ENCODE data around the gene PHGDH. TPM values are rescaled to one million over a fixed set of nuclear protein-coding genes. Genes with fewer than 3 reads are reported as not detected.

PHGDH gene
- total RNA-seq, 4 donors from 2014 or later, result 16.7 to 34.9 (median 26.4) TPM

- no peak for TF ChIP-seq POLR2A (IDR thresholded peaks at IDR 0.05)
- no peak for TF ChIP-seq POLR2AphosphoS5 (IDR thresholded peaks at IDR 0.05)
- Histone ChIP-seq H3K36me3 (peaks cover 0 to 91% of the 10 kb centered on the region in 2 donors), H3K4me1 (no peaks in the 10 kb centered on the region), H3K27me3 (no peaks in the 10 kb centered on the region), H3K4me3 (no peak overlapping the region), H3K9me3 (no peaks in the 10 kb centered on the region), H3K27ac (no peak overlapping the region)
- no peak for ATAC-seq
- WGBS, 2 donors (ENCODE audit: low coverage in 1 of 2), result 67 to 73% methylated on average over 1 of the region's 1 CpG
Observed at GRCh38 chr1:119727991-119728390, 16.3 kb downstream of the PHGDH start.

GRCh38 chr1:119729044-119729443 lies 17.3 kb downstream of the PHGDH start:
- H3K27me3 ChIP-seq, result no peaks in the 10 kb centered on the region
- H3K4me1 ChIP-seq, result no peaks in the 10 kb centered on the region
- no peak for TF ChIP-seq POLR2A (IDR thresholded peaks at IDR 0.05)
- TF ChIP-seq POLR2AphosphoS5 (IDR thresholded peaks at IDR 0.05), result no peak
- TF ChIP-seq, protein P1, sequence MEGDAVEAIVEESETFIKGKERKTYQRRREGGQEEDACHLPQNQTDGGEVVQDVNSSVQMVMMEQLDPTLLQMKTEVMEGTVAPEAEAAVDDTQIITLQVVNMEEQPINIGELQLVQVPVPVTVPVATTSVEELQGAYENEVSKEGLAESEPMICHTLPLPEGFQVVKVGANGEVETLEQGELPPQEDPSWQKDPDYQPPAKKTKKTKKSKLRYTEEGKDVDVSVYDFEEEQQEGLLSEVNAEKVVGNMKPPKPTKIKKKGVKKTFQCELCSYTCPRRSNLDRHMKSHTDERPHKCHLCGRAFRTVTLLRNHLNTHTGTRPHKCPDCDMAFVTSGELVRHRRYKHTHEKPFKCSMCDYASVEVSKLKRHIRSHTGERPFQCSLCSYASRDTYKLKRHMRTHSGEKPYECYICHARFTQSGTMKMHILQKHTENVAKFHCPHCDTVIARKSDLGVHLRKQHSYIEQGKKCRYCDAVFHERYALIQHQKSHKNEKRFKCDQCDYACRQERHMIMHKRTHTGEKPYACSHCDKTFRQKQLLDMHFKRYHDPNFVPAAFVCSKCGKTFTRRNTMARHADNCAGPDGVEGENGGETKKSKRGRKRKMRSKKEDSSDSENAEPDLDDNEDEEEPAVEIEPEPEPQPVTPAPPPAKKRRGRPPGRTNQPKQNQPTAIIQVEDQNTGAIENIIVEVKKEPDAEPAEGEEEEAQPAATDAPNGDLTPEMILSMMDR (IDR thresholded peaks at IDR 0.05), result no peak
- TF ChIP-seq EP300 (IDR thresholded peaks at IDR 0.05), result no peak
- no peak overlapping the region for H3K27ac ChIP-seq
- no peak for ATAC-seq
- H3K9me3 ChIP-seq, result no peaks in the 10 kb centered on the region
- H3K36me3 ChIP-seq, result peaks cover 0 to 85% of the 10 kb centered on the region in 2 donors
- no peak overlapping the region for H3K4me3 ChIP-seq

DNA sequence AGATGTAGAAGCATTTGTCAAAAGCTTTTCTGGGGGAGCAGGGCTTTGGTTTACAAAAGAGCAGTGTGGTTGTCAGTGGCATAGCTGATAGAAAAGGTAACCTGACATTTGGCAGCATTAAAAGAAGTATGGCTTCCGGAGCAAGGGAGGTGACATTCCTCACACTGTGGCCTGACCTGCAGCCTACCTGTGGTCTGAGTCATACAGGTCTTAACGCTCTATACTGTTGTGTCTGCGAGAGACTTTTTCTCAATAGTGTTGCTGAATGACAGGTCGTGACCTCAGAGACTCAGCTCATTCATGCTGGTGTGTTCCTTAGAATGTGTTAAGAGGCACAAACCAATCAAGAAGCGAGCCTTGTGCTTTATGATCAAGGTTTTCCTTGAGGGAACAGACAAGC lies 19.3 kb downstream of the PHGDH start:
- no peak overlapping the region for H3K4me3 ChIP-seq
- no peak for ATAC-seq
- H3K27me3 ChIP-seq, result no peaks in the 10 kb centered on the region
- no peak overlapping the region for H3K27ac ChIP-seq
- TF ChIP-seq EP300 (IDR thresholded peaks at IDR 0.05), result no peak
- TF ChIP-seq POLR2A (IDR thresholded peaks at IDR 0.05), result no peak
- TF ChIP-seq, protein P1 (IDR thresholded peaks at IDR 0.05), result no peak
- TF ChIP-seq POLR2AphosphoS5 (IDR thresholded peaks at IDR 0.05), result no peak
- peaks cover 0 to 88% of the 10 kb centered on the region in 2 donors for H3K36me3 ChIP-seq
- H3K9me3 ChIP-seq, result no peaks in the 10 kb centered on the region
- H3K4me1 ChIP-seq, result no peaks in the 10 kb centered on the region
- 89 to 97% methylated on average over 3 to 5 of the region's 5 CpGs for WGBS, 2 donors (ENCODE audit: low coverage in 1 of 2)

- WGBS, 2 donors (ENCODE audit: low coverage in 1 of 2), result 86 to 91% methylated on average over 2 to 4 of the region's 6 CpGs
- ATAC-seq, result no peak
- TF ChIP-seq POLR2A (IDR thresholded peaks at IDR 0.05) (no peak), EP300 (IDR thresholded peaks at IDR 0.05) (no peak), POLR2AphosphoS5 (IDR thresholded peaks at IDR 0.05) (no peak)
- TF ChIP-seq, protein P1 (IDR thresholded peaks at IDR 0.05), result no peak
- H3K27ac ChIP-seq, result no peak overlapping the region
- H3K9me3 ChIP-seq, result no peaks in the 10 kb centered on the region
- no peaks in the 10 kb centered on the region for H3K4me1 ChIP-seq
- H3K4me3 ChIP-seq, result no peak overlapping the region
- peaks cover 0 to 89% of the 10 kb centered on the region in 2 donors for H3K36me3 ChIP-seq
- no peaks in the 10 kb centered on the region for H3K27me3 ChIP-seq
Observed at GRCh38 chr1:119731741-119732430, 20.2 kb downstream of the PHGDH start.

DNA sequence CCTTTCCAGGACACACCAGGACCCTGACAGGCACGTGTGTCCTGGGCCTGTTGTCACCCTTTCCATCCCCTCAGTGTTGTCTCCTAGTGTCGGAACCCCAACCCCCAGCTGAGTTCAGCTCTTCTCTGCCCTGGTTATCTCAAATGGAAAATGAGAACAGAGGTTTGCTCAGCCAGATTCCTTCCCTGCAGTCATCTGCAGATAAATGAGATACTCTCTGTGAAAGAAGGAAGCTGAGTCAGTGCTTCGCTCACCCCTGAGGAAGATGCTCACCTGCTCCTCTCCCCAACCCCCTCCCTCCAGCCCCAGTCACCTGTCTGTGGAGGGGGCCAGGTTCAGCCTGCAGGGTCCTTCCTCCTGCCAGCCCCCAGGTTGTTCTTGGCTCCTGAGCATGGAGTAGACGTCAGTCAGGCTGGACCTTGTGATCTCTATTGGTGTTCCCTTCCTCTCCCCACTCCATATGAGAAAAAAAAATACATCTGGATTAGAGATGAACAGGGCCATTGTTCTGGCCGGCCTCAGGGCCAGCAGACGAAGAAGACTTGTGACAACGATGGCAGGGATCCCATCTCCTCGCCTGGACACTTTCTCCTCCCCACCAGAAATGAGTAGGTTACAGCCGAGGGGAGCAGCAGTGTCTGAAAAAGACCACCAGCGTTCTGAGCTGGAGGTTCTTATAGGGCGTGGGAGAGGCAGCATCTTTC lies 20.9 kb downstream of the PHGDH start:
- 89 to 92% methylated on average over 2 to 9 of the region's 11 CpGs for WGBS, 2 donors (ENCODE audit: low coverage in 1 of 2)
- no peaks in the 10 kb centered on the region for H3K27me3 ChIP-seq
- H3K36me3 ChIP-seq, result peaks cover 0 to 91% of the 10 kb centered on the region in 2 donors
- H3K4me1 ChIP-seq, result peaks cover 0 to 3% (median 0%) of the 10 kb centered on the region in 3 donors
- no peak for TF ChIP-seq POLR2AphosphoS5 (IDR thresholded peaks at IDR 0.05)
- no peak for TF ChIP-seq EP300 (IDR thresholded peaks at IDR 0.05)
- TF ChIP-seq POLR2A (IDR thresholded peaks at IDR 0.05), result no peak
- TF ChIP-seq, protein P1 (IDR thresholded peaks at IDR 0.05), result no peak
- no peak overlapping the region for H3K4me3 ChIP-seq
- H3K9me3 ChIP-seq, result no peaks in the 10 kb centered on the region
- no peak for ATAC-seq
- H3K27ac ChIP-seq, result no peak overlapping the region
